Hematopoietic multipotent progenitor cell treated with erythropoietin and hydrocortisone succinate and interleukin-3 and kit ligand, for 8 days (in vitro differentiated cells): ENCODE data around the gene IRF7.

Experiments
- DNase-seq: peaks from one replicate; pipeline ENCODE4 v3.0.0-alpha.2; 2015

Gene IRF7

GRCh38 chr11:640021-640706 is 24.4 kb upstream of the IRF7 start:
- no peak for DNase-seq

GRCh38 chr11:639332-639955 is 23.7 kb upstream of the IRF7 start:
- DNase-seq, result no peak

DNA sequence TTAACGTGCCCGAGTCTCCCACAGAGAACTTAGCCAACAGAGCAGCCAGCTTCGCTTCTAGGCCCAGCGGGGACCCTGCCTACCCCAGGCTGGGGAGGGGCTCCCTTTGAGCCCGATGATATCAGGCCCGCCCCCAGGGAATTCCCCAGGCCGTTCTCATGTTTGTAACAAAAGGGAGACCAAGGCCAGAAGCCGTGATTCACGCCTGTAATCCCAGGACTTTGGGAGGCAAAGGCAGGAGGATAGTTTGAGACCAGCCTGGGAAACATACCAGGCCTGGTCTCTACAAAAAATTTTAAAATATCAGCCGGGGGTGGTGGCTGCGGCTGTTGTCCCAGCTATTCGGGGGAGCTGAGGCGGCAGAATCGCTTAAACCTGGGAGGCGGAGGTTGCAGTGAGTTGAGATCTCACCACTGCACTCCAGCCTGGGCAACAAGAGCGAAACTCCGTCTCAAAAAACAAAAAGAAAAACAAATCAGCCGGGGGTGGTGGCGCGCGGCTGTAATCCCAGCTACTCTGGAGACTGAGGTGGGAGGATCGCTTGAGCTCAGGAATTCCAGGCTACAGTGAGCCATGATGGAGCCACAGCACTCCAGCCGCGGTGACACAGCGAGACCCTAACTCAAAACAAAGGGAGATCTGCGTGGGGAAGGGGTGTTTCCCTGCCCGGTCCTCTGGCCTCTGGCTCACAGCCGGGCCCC is 23.0 kb upstream of the IRF7 start:
- DNase-seq, result no peak

DNA sequence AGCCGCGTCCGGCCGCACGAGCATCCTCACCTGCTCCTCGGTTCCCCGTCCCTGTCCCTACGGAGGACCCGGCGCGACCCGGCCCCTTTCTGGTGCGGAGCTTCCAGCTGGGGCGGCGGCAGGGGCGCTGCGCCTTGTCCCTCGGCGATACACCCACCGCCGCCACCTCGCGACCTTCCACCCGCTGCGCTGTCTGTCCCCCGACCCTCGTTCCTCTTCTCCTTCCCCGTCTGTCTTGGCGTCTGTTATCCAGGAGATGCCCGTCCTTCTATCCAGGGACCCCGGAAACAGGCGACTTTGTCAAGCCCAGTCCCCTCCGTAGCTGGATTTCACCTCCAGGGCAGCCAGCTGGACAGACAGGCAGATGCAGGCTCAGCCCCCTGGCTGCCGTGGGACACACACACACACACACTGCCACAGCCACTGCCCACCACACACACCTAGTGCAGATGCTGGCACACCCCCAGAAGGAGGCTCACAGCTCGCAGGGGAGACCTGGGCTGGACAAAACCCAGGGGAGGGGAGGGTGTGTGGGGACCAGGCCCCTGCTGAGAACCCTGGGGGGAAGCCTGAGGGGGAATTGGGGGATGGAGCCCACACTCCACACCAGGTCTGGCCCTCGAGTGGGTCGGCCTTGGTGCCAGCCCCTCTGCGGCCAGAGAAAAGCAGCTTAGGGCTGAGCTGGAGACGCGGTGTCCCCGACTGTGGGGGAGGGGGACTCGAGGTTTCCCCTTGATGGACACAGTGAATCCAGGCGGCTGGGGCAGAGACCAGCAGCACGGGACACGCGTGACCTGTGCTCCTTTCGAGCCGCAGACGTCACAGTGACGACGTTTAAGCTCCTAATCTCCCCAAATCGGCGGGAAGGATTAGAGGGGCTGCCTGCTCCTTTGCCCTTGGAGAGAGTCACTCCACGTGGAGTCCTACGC is 22.1 kb upstream of the IRF7 start:
- DNase-seq, result no peak

DNA sequence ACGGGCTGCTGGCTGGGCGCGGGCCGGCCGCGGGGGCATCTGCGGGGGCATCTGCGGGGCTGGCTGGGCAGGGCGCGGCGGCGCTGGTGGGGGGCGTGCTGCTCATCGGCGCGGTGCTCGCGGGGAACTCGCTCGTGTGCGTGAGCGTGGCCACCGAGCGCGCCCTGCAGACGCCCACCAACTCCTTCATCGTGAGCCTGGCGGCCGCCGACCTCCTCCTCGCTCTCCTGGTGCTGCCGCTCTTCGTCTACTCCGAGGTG is 21.5 kb upstream of the IRF7 start:
- no peak for DNase-seq

- DNase-seq, result no peak
Observed at GRCh38 chr11:636511-637332, 21.0 kb upstream of the IRF7 start, which contains the start of gene DRD4. Gene DRD4 (plus strand): TSS chr11:637269. CDS start chr11:637305, 36 bp downstream.

DNA sequence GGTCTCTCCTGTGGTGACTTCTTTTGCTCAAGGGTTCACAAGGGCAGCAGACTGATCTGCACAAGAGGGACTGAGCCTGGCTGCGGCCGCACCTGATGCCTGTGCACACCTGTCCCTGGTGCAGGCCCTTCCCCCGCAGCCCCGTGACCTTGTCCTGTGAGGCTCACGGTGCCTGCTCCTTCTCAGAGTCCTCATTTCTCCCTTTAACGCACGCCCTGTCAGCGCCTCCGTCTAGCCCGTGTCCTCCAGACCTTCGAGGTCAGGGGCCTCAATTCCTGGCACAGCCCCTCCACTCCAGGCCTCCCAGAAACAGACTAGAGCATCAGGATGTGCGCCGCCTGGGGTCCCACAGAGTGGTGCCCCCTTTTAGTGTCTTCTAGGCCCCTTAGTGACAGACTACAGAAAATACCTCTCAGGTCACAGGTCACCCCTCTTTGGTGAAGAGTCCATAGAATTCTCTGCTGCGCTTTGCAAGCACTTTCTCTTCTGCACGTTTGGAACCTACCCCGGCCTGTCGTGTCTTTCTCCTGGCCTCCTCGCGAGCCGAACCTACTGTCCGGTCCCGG is 20.3 kb upstream of the IRF7 start:
- no peak for DNase-seq

- DNase-seq, result no peak
Observed at GRCh38 chr11:630871-631270, 15.1 kb upstream of the IRF7 start.

- no peak for DNase-seq
Observed at GRCh38 chr11:629237-629583, 13.5 kb upstream of the IRF7 start.

DNA sequence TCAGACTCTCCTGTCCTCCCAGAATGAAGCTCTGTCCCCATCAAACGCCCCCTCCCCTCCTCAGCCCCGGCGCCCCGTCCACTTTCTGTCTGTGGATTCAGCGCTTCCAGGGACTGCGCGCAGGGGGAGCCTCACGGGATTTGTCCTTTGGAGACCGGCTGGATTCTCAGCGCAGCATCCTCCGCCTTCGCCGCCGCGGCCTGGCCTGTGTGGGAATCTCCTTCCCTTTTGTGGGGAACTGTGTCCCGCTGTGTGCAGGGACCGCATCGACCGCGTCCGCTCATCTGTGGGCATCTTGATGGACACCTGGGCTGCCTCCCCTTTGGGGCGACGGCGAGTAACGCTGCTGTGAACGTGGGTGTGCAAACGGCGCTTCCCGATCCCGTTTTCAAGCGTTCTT is 12.3 kb upstream of the IRF7 start:
- DNase-seq, result no peak

GRCh38 chr11:627308-627576 is 11.5 kb upstream of the IRF7 start:
- DNase-seq, result no peak

- DNase-seq, result no peak
Observed at GRCh38 chr11:626475-627307, 10.9 kb upstream of the IRF7 start, which contains the start of gene SCT. Gene SCT (minus strand): TSS chr11:627181. CDS start chr11:627143, 38 bp downstream.

DNA sequence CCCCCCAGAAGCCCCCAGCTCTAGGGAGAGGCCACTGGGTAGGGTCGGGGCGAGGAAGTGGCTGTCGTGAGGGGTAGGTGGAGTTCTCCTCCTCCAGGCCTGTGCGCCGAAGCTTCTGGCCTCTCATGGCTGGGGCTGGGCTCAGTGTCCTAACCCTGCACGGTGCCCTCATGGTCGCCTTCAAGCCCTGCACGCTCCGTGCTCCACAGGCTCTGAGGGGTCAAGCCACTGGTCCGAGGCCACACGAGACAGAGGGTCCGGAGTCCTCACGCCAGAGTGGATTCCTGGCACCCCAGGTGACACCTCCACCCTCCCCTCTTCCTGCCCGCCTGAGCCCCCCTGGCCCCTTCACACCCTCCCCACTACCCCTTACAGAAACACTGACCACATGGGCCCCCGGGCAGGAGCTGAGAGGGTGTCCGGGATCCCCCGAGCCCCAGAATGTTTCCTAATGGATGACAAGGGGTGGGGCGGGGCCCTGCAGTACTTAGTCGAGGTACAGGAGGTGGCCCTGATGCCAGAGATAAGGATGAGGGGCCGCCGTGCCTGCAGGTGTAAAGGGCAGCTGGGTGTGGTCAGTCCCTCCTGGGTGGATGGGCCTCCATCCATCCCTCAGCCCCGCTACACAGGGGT is 10.0 kb upstream of the IRF7 start:
- DNase-seq, result no peak

DNA sequence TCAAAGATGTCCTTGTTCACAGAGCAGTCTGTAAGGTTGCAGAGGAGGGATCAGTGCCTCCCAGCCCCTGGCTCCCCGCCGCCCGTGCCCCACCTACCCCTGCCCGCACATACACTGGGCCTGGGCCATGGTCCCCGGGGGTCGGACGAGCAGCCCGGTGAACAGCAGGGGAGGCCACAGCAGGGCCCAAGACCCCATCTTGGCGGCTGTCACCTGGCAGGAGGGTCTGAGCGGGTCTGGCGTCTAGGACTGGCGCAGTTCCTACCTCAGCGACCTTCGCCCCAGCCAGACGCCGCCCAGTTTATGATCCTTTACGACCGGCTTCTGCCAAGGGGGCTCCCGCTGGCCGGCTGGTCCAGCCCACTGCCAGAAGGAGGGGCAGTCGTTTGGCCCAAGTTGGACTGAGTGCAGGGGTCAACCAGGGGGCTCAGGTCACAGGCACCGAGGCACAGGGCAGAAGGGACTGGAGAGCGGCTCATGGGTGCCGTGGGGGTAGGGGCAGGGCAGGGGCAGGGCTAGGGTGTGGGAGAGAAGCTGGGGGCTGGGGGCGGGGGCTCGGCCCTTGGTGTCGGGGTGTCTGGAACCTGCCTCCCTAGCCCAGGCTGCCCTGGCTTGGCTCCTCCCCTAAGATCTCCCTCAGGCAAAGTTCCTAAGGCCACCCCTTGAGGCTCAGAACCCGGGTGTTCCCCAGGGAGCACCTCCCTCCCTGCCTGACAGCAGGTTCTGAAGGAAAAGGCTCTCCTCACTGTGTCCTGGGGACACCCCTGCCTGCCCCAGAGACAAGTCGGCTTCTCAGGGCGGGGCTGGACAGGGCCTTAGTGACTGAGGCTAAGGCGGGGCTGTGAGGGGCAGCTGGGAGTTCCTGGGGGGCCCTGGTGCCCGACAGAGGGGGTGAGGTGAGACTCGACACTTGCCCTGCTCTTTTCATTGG is 9.2 kb upstream of the IRF7 start, which contains the start of gene CDHR5:
TSS of gene CDHR5 (minus strand) at position 251 of the 931 bp plus-strand sequence. CDS start at position 198, 53 bp downstream.
- DNase-seq, result no peak

- DNase-seq, result no peak
Observed at GRCh38 chr11:623999-624704, 8.4 kb upstream of the IRF7 start.

DNA sequence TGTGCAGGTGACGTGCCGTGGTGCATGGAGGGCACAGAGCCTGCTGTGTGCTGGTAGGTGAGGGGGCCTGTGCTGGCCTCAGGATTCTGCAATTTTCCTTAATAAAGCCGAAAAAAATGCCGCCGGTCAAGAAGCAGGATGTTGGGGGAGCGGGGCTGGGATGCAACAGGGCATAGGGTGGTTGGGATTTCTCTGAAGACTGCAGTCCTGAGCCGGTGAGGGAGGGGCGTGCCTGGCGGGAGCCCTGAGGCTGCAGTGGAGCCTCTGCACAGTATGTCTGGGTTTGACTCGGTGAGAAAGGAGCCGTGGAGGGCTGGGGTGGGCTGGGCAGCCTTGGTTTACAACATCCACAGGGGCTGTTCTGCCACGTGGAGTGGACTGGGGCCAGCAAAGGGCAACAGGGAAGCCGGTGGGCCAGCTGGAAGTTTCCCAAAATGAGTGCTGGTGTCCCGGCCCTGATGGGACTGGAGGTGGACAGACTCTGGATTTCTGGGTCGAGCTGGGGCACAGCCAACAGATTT is 7.7 kb upstream of the IRF7 start:
- no peak for DNase-seq

GRCh38 chr11:621838-622237 is 6.1 kb upstream of the IRF7 start:
- DNase-seq, result no peak

- no peak for DNase-seq
Observed at GRCh38 chr11:620935-621814, 5.4 kb upstream of the IRF7 start.
